Neuronal stem cell (in vitro differentiated cells): ENCODE data around the gene POLR1C.
"Not testable (repeated sequence)": the region's sequence is repeated elsewhere in the genome, so short reads cannot be mapped to it uniquely, and the experiment has no call there.

Experiments used
- DNase-seq: peaks from one replicate; pipeline ENCODE4 v3.0.0-alpha.2; 2013; ENCODE audit warnings: low spot score
- H2AFZ ChIP-seq: one replicate; pipeline ENCODE4 v1.6.1; 2013; ENCODE audit warnings: mild to moderate bottlenecking, low read length, inconsistent platforms
- H2AK5ac ChIP-seq: 2 replicates; pipeline ENCODE4 v1.6.1; 2013; ENCODE audit warnings: low read depth, mild to moderate bottlenecking, inconsistent platforms, low read length, moderate library complexity, mixed read lengths
- H2BK120ac ChIP-seq: 2 replicates; pipeline ENCODE4 v1.6.1; 2013; ENCODE audit warnings: low read depth, mild to moderate bottlenecking, inconsistent platforms, low read length, moderate library complexity, mixed read lengths
- H2BK12ac ChIP-seq: one replicate; pipeline ENCODE4 v1.6.1; 2013; ENCODE audit warnings: low read length, inconsistent platforms
- H2BK15ac ChIP-seq: 2 replicates; pipeline ENCODE4 v1.6.1; 2013; ENCODE audit warnings: mild to moderate bottlenecking, low read length, inconsistent platforms, mixed read lengths
- H2BK5ac ChIP-seq: one replicate; pipeline ENCODE4 v1.6.1; 2013; ENCODE audit warnings: inconsistent platforms, mild to moderate bottlenecking, low read length, moderate library complexity
- H3K14ac ChIP-seq: one replicate; pipeline ENCODE4 v1.6.1; 2013; ENCODE audit warnings: low read length, inconsistent platforms
- H3K18ac ChIP-seq: 2 replicates; pipeline ENCODE4 v1.6.1; 2013; ENCODE audit warnings: low read length, inconsistent platforms
- H3K23ac ChIP-seq: 2 replicates; pipeline ENCODE4 v1.6.1; 2013; ENCODE audit warnings: low read depth, mild to moderate bottlenecking, mixed read lengths, low read length, inconsistent platforms; ENCODE audit not compliant: poor library complexity
- H3K27ac ChIP-seq: replicated peaks from 3 replicates; pipeline ENCODE4 v1.5.1; 2013; ENCODE audit warnings: low read length, inconsistent platforms
- H3K27me3 ChIP-seq, 3 experiments: 2 replicates each; pipeline ENCODE4 v1.6.1; 2013; ENCODE audit warnings: low read length in 3 of 3, mild to moderate bottlenecking in 2 of 3, inconsistent platforms in 1 of 3, low read depth in 1 of 3, mixed read lengths in 1 of 3, moderate library complexity in 1 of 3; ENCODE audit not compliant: control insufficient read depth in 3 of 3, insufficient read depth in 3 of 3
- H3K36me3 ChIP-seq, 2 donors: replicated peaks in 1 of 2; 2 replicates each; pipeline ENCODE4 v1.6.1; 2013; ENCODE audit warnings: low read length in 2 of 2; ENCODE audit not compliant: control insufficient read depth in 2 of 2, insufficient read depth in 2 of 2
- H3K4ac ChIP-seq: 2 replicates; pipeline ENCODE4 v1.6.1; 2013; ENCODE audit warnings: inconsistent platforms, mild to moderate bottlenecking, low read length, moderate library complexity
- H3K4me1 ChIP-seq, 2 donors: 1 replicate in 1 of 2; 2 replicates in 1 of 2; pipeline ENCODE4 v1.6.1; 2013; ENCODE audit warnings: low read length in 2 of 2, low read depth in 1 of 2; ENCODE audit not compliant: control insufficient read depth in 2 of 2, insufficient read depth in 1 of 2
- H3K4me2 ChIP-seq: one replicate; pipeline ENCODE4 v1.6.1; 2013; ENCODE audit warnings: mild to moderate bottlenecking, low read length, inconsistent platforms; ENCODE audit not compliant: insufficient read depth, poor library complexity, severe bottlenecking
- H3K4me3 ChIP-seq, 2 donors: 2 replicates each; pipeline ENCODE4 v1.5.1; 2013; ENCODE audit warnings: low read length in 2 of 2, mild to moderate bottlenecking in 2 of 2, inconsistent platforms in 1 of 2, moderate library complexity in 1 of 2
- H3K79me1 ChIP-seq: one replicate; pipeline ENCODE4 v1.6.1; 2013; ENCODE audit warnings: low read depth, mild to moderate bottlenecking, inconsistent platforms, low read length, moderate library complexity
- H3K9ac ChIP-seq: one replicate; pipeline ENCODE4 v1.6.1; 2013; ENCODE audit warnings: mild to moderate bottlenecking, low read depth, low read length, inconsistent platforms; ENCODE audit not compliant: poor library complexity
- H3K9me3 ChIP-seq, 2 donors: replicated peaks in 1 of 2; 2 replicates each; pipeline versions ENCODE3 to v1.6.1; 2013; ENCODE audit warnings: low read length in 2 of 2, mild to moderate bottlenecking in 2 of 2, inconsistent platforms in 1 of 2, low read depth in 1 of 2, mixed read lengths in 1 of 2, moderate library complexity in 1 of 2; ENCODE audit not compliant: control insufficient read depth in 2 of 2, insufficient read depth in 1 of 2
- H4K8ac ChIP-seq: one replicate; pipeline ENCODE4 v1.6.1; 2013; ENCODE audit warnings: low read depth, mild to moderate bottlenecking, inconsistent platforms, low read length, moderate library complexity
- H4K91ac ChIP-seq: one replicate; pipeline ENCODE4 v1.6.1; 2013; ENCODE audit warnings: low read length, low read depth, mild to moderate bottlenecking, inconsistent platforms; ENCODE audit not compliant: poor library complexity
- WGBS, 2 donors: extraction: QIAGEN DNeasy Blood & Tissue Kit; methylation state at CpG; one replicate each; pipeline ENCODE4 v1.1.7; 2013; ENCODE audit warnings: missing lambda C conversion rate in 2 of 2, mixed read lengths in 1 of 2; ENCODE audit not compliant: insufficient read length in 2 of 2, insufficient replicate concordance in 1 of 2; ENCODE audit errors: extremely low coverage in 2 of 2; 5-methylcytosine and 5-hydroxymethylcytosine counted together

The POLR1C gene

DNA sequence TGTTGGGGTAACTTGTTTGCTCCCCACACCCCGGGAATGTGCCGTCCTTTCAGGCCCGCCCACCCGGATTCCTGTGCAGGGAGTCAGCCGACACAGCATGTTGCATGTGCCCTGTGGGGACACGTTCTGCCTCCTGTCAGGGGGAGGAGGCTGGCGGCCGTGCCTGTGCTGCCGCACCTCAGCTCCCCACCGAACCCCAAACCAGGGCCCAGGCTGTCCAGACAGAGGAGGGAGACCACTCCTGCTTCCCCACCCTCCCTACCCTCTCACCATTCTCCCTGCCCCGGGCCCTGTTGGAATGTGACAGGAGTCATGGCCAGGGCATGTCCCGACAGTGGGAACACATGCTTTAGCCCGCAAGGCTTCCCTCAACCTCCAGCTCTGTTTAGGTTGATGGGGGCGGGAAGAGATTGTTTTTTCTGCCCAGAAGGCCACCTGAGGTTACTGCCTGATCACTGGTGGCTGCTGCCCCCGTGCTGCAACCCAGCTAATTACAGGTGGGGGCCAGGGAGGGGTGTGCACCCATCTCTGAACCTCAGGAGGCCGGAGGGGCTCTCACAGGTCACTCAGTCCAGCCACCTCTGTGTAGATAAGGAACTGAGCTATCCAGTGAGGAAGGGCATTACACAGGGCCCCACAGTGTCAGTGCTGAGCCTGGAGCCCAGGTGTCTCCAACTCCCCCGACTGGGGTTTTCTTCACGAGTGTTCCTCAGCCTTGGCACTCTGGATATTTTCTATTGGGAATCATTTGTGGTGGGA lies 20.3 kb upstream of the POLR1C start:
- no peaks in the 10 kb centered on the region for H3K27me3 ChIP-seq
- H3K4me3 ChIP-seq, result no peak overlapping the region
- peaks cover 14% of the 10 kb centered on the region for H3K79me1 ChIP-seq
- H3K4me2 ChIP-seq, result no peak overlapping the region
- no peak overlapping the region for H3K9ac ChIP-seq
- H4K91ac ChIP-seq, result no peak overlapping the region
- no peak overlapping the region for H3K4ac ChIP-seq
- H2AK5ac ChIP-seq, result no peak overlapping the region
- peaks cover 7 to 15% of the 10 kb centered on the region in 2 donors for H3K4me1 ChIP-seq
- H3K18ac ChIP-seq, result peak overlapping the region; percentile 65
- WGBS, 2 donors, result no CpG with 5 or more reads among the region's 18 CpGs
- H2BK120ac ChIP-seq, result no peak overlapping the region
- no peaks in the 10 kb centered on the region for H3K9me3 ChIP-seq
- DNase-seq, result no peak
- H3K23ac ChIP-seq, result no peak overlapping the region
- H4K8ac ChIP-seq, result no peak overlapping the region
- peaks cover 28 to 53% of the 10 kb centered on the region in 2 donors for H3K36me3 ChIP-seq
- no peak overlapping the region for H2BK5ac ChIP-seq
- H3K27ac ChIP-seq, result no peak overlapping the region
- H3K14ac ChIP-seq, result no peak overlapping the region
- H2AFZ ChIP-seq, result no peak overlapping the region
- H2BK15ac ChIP-seq, result no peak overlapping the region
- no peak overlapping the region for H2BK12ac ChIP-seq

DNA sequence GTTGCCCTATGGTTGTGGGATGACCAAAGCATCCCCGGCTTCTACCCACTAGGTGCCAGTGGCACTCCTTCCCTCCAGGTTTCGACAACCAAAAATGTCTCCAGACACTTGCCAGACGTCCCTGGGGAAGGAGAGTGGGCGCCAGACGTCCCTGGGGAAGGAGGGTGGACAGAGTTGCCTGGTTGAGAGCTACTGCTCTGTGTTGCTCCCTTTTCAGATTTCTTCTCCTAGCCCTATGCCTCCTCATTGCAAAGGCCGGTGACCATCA lies 19.8 kb upstream of the POLR1C start:
- Histone ChIP-seq H3K4me2 (no peak overlapping the region), H3K14ac (no peak overlapping the region), H2AK5ac (no peak overlapping the region), H3K9ac (no peak overlapping the region), H2BK12ac (no peak overlapping the region), H3K9me3 (no peaks in the 10 kb centered on the region), H3K4ac (no peak overlapping the region), H3K27ac (no peak overlapping the region), H4K8ac (no peak overlapping the region), H2BK120ac (no peak overlapping the region), H3K36me3 (peaks cover 28 to 56% of the 10 kb centered on the region in 2 donors), H3K18ac (no peak overlapping the region), H2BK15ac (no peak overlapping the region), H3K23ac (no peak overlapping the region), H4K91ac (no peak overlapping the region), H3K27me3 (no peaks in the 10 kb centered on the region), H3K4me1 (peaks cover 7 to 15% of the 10 kb centered on the region in 2 donors), H3K79me1 (peaks cover 14% of the 10 kb centered on the region), H2AFZ (no peak overlapping the region), H2BK5ac (no peak overlapping the region), H3K4me3 (no peak overlapping the region)
- no peak for DNase-seq
- no CpG with 5 or more reads among the region's 6 CpGs for WGBS, 2 donors

DNA sequence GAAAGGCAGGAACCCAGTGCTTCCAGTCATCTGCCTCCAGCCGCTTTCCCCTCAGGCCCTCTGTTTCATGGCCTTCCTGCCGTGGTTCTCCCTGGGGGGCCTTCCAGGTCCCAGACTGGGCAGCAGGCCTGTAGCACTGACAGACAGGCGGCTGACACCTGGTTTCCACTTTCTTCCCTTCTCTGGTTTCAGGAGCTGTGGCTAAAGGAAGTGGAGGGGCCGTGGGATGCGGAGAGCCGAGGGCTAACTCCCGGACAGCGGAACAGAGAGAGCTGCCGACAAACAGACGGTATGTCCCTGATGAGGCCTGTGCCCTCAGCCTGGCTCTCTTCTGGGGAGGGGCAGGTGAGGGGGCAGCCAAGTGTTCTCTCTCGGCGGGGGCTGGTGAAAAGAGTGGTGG lies 19.2 kb upstream of the POLR1C start:
- no CpG with 5 or more reads among the region's 12 CpGs for WGBS, 2 donors
- H3K18ac ChIP-seq, result no peak overlapping the region
- H3K27ac ChIP-seq, result no peak overlapping the region
- no peak overlapping the region for H3K4me3 ChIP-seq
- no peak overlapping the region for H3K4me2 ChIP-seq
- H2BK5ac ChIP-seq, result no peak overlapping the region
- no peak overlapping the region for H2AFZ ChIP-seq
- peaks cover 35 to 62% of the 10 kb centered on the region in 2 donors for H3K36me3 ChIP-seq
- H3K79me1 ChIP-seq, result peaks cover 10% of the 10 kb centered on the region
- peaks cover 7 to 15% of the 10 kb centered on the region in 2 donors for H3K4me1 ChIP-seq
- H3K23ac ChIP-seq, result no peak overlapping the region
- no peak overlapping the region for H4K8ac ChIP-seq
- no peak overlapping the region for H4K91ac ChIP-seq
- peak overlapping the region; percentile 30 for H3K9ac ChIP-seq
- no peak overlapping the region for H3K4ac ChIP-seq
- no peak overlapping the region for H2BK120ac ChIP-seq
- no peak overlapping the region for H3K14ac ChIP-seq
- DNase-seq, result no peak
- H2BK12ac ChIP-seq, result no peak overlapping the region
- H2AK5ac ChIP-seq, result no peak overlapping the region
- no peaks in the 10 kb centered on the region for H3K27me3 ChIP-seq
- no peaks in the 10 kb centered on the region for H3K9me3 ChIP-seq
- no peak overlapping the region for H2BK15ac ChIP-seq

DNA sequence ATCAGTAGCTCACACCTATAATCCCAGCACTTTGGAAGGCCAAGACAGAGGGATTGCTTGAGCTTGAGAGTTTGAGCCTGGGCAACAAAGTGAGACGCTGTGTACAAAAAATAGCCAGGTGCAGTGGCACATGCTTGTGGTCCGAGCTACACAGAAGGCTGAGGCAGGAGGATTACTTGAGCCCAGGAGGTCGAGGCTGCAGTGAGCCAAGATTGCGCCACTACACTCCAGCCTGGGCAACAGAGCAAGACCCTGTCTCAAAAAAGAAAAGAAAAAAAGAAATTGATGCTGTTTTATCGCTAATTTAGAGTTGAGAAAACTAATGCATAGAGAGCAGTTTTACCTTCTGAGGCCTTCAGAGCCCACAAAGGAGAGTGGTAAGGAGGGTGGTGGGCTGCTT lies 18.6 kb upstream of the POLR1C start:
- H3K27me3 ChIP-seq, H2BK5ac ChIP-seq, H3K9ac ChIP-seq, H3K4me3 ChIP-seq, H3K4me2 ChIP-seq, H2BK120ac ChIP-seq, H2BK12ac ChIP-seq, H3K14ac ChIP-seq, H3K9me3 ChIP-seq, H3K23ac ChIP-seq, DNase-seq, H2BK15ac ChIP-seq, H3K18ac ChIP-seq, H4K91ac ChIP-seq, H2AFZ ChIP-seq, H3K27ac ChIP-seq, H3K4ac ChIP-seq, H2AK5ac ChIP-seq, H4K8ac ChIP-seq: not testable (repeated sequence)
- Histone ChIP-seq H3K79me1 (peaks cover 10% of the 10 kb centered on the region), H3K4me1 (peaks cover 7 to 15% of the 10 kb centered on the region in 2 donors), H3K36me3 (peaks cover 41 to 68% of the 10 kb centered on the region in 2 donors)
- WGBS, 2 donors, result no CpG with 5 or more reads among the region's 5 CpGs
